Measurements from ENCODE around the gene PSMD4. TPM values are rescaled to one million over a fixed set of nuclear protein-coding genes. Genes with fewer than 3 reads are reported as not detected.

Gene PSMD4
- polyA plus RNA-seq, 2 of the 4 experiments (the other 2 are of a cell fraction), result 207 to 265 TPM

DNA sequence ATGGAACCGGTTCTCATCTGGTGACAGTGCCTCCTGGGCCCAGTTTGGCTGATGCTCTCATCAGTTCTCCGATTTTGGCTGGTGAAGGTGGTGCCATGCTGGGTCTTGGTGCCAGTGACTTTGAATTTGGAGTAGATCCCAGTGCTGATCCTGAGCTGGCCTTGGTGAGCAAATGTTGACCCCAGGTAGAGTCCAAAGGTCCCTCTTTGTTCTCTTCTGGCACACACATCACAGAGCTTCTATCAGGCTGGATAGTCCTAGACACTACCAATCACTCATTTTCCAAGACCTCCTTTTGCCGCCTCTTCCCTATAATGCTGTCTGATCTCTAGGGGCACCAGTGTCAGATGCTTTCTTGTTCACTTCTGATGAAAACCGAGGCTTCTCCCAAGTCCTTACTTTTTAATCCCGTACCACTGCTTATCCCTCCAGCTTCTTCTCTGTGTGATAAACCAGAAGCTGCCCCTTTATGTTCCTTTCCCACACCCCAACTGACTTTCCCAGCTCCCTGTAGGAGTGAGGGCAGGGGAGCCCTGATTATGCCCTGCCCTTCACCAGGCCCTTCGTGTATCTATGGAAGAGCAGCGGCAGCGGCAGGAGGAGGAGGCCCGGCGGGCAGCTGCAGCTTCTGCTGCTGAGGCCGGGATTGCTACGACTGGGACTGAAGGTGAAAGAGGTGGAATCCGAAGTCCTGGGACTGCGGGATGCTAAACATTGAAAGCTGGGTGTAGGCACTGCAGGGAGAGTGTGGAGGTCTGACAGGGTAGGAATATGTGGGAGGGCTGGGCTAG lies 11.1 kb downstream of the PSMD4 start:
- POLR2A ChIA-PET, result interaction anchor here (1.5 kb wide), 1 partner anchor 11 kb away, joined by 4 read pairs; the partner anchor contains the start of gene PSMD4
- no peak for FAIRE-seq
- Histone ChIP-seq H3K4me1 (no peaks in the 10 kb centered on the region), H3K9me3 (no peaks in the 10 kb centered on the region), H3K27ac (no peak overlapping the region), H3K4me3 (no peak overlapping the region), H3K4me2 (no peak overlapping the region)
- TF ChIP-seq FOSL2 (IDR thresholded peaks at IDR 0.05) (no peak), FOSL2 (CRISPR knock-in tag; IDR thresholded peaks at IDR 0.05) (no peak), JUN (IDR thresholded peaks at IDR 0.05) (no peak), EHF (CRISPR knock-in tag; IDR thresholded peaks at IDR 0.05) (no peak), GATA3 (IDR thresholded peaks at IDR 0.05; ENCODE audit: borderline replicate concordance) (no peak), ZNF302 (CRISPR knock-in tag; IDR thresholded peaks at IDR 0.05) (no peak), RFX5 (IDR thresholded peaks at IDR 0.05) (no peak), MYC (IDR thresholded peaks at IDR 0.05; ENCODE audit: borderline replicate concordance, low read length) (no peak), HOXB5 (CRISPR knock-in tag; IDR thresholded peaks at IDR 0.05) (no peak), HDAC2 (IDR thresholded peaks at IDR 0.05) (no peak), MAFK (IDR thresholded peaks at IDR 0.05; ENCODE audit: partially characterized antibody) (no peak), RCOR1 (IDR thresholded peaks at IDR 0.05; ENCODE audit: low read depth, low read length) (no peak), NR3C1 (IDR thresholded peaks at IDR 0.05) (no peak), POLR2A (IDR thresholded peaks at IDR 0.05; ENCODE audit: low read length) (no peak), HOXB13 (CRISPR knock-in tag; IDR thresholded peaks at IDR 0.05; ENCODE audit: low read depth) (no peak), MAZ (IDR thresholded peaks at IDR 0.05; ENCODE audit: borderline replicate concordance, low read depth, low read length) (no peak), CHD2 (IDR thresholded peaks at IDR 0.05; ENCODE audit: low read length, partially characterized antibody) (no peak)
- TF ChIP-seq, protein P1, sequence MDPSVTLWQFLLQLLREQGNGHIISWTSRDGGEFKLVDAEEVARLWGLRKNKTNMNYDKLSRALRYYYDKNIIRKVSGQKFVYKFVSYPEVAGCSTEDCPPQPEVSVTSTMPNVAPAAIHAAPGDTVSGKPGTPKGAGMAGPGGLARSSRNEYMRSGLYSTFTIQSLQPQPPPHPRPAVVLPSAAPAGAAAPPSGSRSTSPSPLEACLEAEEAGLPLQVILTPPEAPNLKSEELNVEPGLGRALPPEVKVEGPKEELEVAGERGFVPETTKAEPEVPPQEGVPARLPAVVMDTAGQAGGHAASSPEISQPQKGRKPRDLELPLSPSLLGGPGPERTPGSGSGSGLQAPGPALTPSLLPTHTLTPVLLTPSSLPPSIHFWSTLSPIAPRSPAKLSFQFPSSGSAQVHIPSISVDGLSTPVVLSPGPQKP (IDR thresholded peaks at IDR 0.05; ENCODE audit: low read depth, low read length), result no peak
- TF ChIP-seq, protein P2, sequence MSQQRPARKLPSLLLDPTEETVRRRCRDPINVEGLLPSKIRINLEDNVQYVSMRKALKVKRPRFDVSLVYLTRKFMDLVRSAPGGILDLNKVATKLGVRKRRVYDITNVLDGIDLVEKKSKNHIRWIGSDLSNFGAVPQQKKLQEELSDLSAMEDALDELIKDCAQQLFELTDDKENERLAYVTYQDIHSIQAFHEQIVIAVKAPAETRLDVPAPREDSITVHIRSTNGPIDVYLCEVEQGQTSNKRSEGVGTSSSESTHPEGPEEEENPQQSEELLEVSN (IDR thresholded peaks at IDR 0.05; ENCODE audit: borderline replicate concordance, low read depth), result no peak
- TF ChIP-seq, protein P3, sequence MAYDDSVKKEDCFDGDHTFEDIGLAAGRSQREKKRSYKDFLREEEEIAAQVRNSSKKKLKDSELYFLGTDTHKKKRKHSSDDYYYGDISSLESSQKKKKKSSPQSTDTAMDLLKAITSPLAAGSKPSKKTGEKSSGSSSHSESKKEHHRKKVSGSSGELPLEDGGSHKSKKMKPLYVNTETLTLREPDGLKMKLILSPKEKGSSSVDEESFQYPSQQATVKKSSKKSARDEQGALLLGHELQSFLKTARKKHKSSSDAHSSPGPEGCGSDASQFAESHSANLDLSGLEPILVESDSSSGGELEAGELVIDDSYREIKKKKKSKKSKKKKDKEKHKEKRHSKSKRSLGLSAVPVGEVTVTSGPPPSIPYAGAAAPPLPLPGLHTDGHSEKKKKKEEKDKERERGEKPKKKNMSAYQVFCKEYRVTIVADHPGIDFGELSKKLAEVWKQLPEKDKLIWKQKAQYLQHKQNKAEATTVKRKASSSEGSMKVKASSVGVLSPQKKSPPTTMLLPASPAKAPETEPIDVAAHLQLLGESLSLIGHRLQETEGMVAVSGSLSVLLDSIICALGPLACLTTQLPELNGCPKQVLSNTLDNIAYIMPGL (CRISPR knock-in tag; IDR thresholded peaks at IDR 0.05; ENCODE audit: borderline replicate concordance), result no peak
- TF ChIP-seq, protein P4, sequence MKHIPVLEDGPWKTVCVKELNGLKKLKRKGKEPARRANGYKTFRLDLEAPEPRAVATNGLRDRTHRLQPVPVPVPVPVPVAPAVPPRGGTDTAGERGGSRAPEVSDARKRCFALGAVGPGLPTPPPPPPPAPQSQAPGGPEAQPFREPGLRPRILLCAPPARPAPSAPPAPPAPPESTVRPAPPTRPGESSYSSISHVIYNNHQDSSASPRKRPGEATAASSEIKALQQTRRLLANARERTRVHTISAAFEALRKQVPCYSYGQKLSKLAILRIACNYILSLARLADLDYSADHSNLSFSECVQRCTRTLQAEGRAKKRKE (CRISPR knock-in tag; IDR thresholded peaks at IDR 0.05; ENCODE audit: low read depth), result no peak
- 92% methylated on average over 14 of the region's 14 CpGs for WGBS (ENCODE audit: missing lambda C conversion rate)
- ATAC-seq, result no peak; a peak in 1 of 6 replicates
- CTCF ChIA-PET, result interaction anchor here (1.5 to 2.5 kb wide), 2 partner anchors 13 to 75 kb away, joined by 3 to 9 read pairs; no protein-coding TSS in a partner anchor
- no peak for DNase-seq (ENCODE audit: low read depth in 1 of 2, low spot score in 1 of 2)

DNA sequence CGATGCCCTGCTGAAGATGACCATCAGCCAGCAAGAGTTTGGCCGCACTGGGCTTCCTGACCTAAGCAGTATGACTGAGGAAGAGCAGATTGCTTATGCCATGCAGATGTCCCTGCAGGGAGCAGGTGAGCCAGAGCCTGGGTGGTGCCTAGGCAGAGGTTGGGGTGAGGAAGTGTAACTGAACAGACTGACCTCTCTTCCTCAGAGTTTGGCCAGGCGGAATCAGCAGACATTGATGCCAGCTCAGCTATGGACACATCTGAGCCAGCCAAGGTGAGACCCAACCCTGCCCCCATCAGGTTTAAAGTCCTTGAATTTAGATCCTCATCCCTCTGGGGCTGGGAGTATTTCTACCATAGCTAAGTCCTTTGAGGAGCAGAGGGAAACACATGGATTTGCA lies 11.8 kb downstream of the PSMD4 start:
- H3K4me2 ChIP-seq, result no peak overlapping the region
- no peak for DNase-seq (ENCODE audit: low read depth in 1 of 2, low spot score in 1 of 2)
- H3K4me3 ChIP-seq, result no peak overlapping the region
- WGBS (ENCODE audit: missing lambda C conversion rate), result 89% methylated on average over 3 of the region's 3 CpGs
- ChIA-PET POLR2A (interaction anchor here (0.5 kb wide), 1 partner anchor 9 kb away, joined by 5 read pairs; no protein-coding TSS in a partner anchor), CTCF (interaction anchor here (2.0 to 2.5 kb wide), 2 partner anchors 14 to 75 kb away, joined by 7 to 9 read pairs; no protein-coding TSS in a partner anchor)
- ATAC-seq, result no peak; a peak in 1 of 6 replicates
- H3K27ac ChIP-seq, result no peak overlapping the region
- no peak for FAIRE-seq
- H3K4me1 ChIP-seq, result no peaks in the 10 kb centered on the region
- H3K9me3 ChIP-seq, result no peaks in the 10 kb centered on the region
- no peak for TF ChIP-seq ZFP36 (IDR thresholded peaks at IDR 0.05; ENCODE audit: borderline replicate concordance, partially characterized antibody)
- TF ChIP-seq RARB (CRISPR knock-in tag; IDR thresholded peaks at IDR 0.05), result no peak
- no peak for TF ChIP-seq JUNB (IDR thresholded peaks at IDR 0.05)
- TF ChIP-seq EHMT2 (IDR thresholded peaks at IDR 0.05; ENCODE audit: low read depth), result no peak
- TF ChIP-seq CBX8 (IDR thresholded peaks at IDR 0.05), result no peak
- TF ChIP-seq, protein P1 (IDR thresholded peaks at IDR 0.05; ENCODE audit: low read depth, low read length), result no peak
- TF ChIP-seq, protein P2 (IDR thresholded peaks at IDR 0.05; ENCODE audit: borderline replicate concordance, low read depth), result no peak
- no peak for TF ChIP-seq TFCP2L1 (CRISPR knock-in tag; IDR thresholded peaks at IDR 0.05)
- TF ChIP-seq SREBF2 (IDR thresholded peaks at IDR 0.05), result no peak
- TF ChIP-seq ESRRA (IDR thresholded peaks at IDR 0.05; ENCODE audit: borderline replicate concordance, low read length), result no peak
- TF ChIP-seq MAZ (IDR thresholded peaks at IDR 0.05; ENCODE audit: borderline replicate concordance, low read depth, low read length), result no peak
- TF ChIP-seq RCOR1 (IDR thresholded peaks at IDR 0.05; ENCODE audit: low read depth, low read length), result no peak
- TF ChIP-seq PHF8 (IDR thresholded peaks at IDR 0.05; ENCODE audit: borderline replicate concordance, low read depth), result no peak
- TF ChIP-seq SMC3 (IDR thresholded peaks at IDR 0.05), result no peak
